HG03064 (cell line): ENCODE results near the gene CXCR5.

Experiments used
- ATAC-seq: cut with Tn5 transposase; IDR thresholded peaks from one replicate; pipeline ENCODE4 v1.9.1; 2021; ENCODE audit warnings: low read depth; ENCODE audit not compliant: unreplicated experiment

Gene CXCR5

DNA sequence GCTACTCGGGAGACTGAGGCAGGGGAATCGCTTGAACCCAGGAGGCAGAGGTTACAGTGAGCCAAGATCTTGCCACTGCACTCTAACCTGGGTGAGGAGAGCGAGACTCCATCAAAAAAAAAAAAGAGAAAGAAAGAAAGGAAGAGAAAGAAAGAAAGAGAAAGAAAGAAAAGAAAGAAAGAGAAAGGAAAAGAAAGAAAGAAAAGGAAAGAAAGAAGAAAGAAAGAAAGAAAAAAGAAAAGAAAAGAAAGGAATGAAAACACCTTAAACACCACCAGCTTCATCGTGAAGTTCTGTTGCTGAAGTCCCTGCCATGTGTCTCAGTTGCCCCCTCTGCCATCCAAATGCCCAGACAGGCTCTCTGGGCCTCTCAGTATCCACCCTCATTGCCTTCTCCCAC lies 9.9 kb upstream of the CXCR5 start:
- no peak for ATAC-seq

DNA sequence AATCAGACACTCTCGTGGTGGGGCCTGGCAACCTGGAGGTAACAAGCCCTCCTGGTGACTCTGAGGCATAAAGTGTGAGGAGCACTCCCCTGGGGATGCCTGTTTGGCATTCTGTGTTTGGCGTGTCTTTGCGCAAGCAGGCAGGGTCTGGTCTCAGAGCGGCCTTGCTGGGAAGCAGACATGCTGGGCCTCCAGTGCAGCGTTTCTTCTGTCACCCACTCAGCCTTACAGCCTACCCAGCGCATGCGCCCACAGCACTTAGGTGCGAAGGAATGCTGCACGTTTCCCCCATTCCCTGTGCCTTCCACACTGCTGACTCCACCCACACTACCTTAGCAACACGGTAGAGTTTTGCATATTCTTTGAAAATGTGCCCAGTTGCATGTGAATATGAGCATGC lies 7.4 kb upstream of the CXCR5 start:
- no peak for ATAC-seq

DNA sequence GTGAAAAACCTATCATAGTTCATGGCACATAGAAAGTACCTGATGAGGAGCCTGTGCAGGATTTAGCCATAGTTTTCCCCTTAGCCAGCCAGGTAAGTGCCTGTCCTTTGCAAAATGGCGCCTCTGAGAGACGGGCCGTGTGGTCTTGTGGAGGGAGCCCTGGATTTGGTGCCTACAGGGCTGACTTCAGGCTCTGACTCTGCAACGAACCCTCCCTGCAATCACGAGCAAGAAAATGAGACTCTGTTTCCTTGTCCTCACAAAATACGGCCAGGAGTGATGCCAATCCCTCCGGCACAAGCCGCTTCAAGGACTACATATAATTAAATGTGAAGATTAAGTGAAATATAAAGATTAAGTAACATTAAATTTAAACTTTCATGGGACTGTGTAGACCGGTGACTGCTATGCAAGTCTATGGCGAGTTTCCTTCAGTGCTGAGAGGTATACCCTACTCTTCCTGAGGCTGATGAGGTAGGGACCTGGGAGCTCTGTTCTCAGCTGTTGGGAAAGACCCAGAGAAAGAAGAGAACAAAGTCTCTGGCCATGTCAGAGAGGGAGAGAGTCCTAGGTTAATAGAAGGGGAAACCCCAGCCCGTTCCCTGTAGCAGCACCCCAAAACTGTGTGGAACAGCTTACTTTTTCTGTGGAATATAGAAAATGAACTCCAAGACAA lies 6.1 kb upstream of the CXCR5 start:
- no peak for ATAC-seq

DNA sequence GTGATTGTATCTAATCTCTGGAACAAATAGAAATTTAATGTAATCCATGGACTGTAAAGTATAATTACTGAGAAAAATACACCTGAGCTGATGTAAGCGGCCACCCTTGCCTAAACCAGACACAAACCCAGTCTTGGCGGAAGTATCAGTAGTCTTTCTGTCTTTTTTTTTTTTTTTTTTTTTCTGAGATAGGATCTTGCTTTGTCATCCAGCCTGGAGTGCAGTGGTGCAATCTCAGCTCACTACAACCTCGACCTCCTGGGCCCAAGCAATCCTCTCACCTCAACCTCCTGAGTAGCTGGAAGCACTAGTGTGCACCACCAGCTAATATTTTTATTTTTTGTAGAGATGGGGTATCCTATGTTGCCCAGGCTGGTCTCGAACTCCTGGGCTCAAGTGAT lies 5.5 kb upstream of the CXCR5 start:
- no peak for ATAC-seq

DNA sequence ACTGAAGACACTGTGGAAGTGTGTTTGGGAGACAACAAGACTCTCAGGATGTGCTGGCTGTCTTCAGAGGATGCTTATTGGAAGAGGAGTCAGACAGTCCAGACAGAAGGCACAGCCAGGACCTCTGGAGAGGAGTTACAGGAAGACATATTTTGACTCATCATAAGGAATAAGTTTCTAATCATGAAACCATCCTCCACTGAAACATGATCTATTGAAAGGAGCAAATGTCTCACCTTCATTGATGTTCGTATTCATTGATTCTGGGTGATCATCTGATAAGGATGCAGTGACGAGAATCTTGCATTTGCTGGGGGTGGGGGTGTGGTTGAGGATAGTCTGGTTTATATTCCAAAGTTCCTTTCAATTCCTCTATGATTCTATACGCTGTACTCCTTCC lies 2.5 kb upstream of the CXCR5 start:
- ATAC-seq, result no peak

DNA sequence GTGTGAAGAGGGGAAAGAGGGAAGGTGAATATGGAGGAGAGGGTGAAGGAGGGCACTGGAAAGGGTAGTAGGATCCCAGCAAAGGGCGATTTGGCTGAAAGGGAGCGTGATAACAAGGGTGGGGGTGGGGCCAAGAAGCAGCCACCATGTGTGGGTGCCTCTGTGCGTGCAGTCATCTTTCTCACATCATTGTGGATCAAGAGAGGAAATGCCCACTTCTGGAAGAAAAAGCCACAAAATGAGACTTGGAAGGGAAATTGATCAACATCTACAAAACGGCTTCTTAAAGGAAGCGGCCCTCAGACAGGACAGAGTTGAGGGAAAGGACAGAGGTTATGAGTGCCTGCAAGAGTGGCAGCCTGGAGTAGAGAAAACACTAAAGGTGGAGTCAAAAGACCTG lies 1.2 kb upstream of the CXCR5 start:
- no peak for ATAC-seq

DNA sequence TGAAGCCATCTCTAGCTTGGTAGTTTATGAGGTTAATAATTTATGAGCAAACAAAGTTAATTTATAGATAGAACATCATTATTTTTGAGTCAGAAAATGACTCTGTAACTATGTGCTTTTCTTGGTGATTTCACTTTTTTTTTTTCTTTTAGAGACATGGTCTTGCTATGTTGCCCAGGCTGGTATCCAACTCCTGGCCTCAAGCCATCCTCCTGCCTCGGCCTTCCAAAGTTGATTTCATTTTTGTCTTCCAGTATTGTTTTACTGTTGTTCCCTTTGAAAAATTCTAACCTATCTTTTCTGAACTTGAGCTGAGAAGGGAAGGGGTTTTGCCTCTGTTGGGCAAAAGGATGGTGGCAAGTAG lies 706 bp upstream of the CXCR5 start:
- ATAC-seq, result no peak

DNA sequence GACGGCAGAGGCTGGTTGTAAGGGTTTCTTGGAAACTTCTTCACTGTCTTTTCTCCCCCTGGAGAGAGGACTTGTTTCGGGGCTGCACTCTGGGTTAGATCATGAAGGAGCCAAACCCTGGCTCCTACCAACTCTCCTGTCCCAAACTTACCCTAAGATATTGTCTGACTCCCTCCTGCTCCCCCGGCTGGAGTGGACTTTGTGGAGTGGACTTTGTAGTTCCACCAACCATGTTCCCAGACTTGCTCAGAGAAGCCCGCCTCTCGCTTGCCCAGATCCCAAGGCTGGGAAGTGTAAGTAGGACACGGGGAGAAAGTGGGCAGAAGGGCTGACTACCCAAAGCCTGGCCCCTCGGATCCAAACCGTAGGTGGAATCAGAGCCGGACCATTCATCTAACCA lies 1.2 kb downstream of the CXCR5 start:
- ATAC-seq, result no peak

DNA sequence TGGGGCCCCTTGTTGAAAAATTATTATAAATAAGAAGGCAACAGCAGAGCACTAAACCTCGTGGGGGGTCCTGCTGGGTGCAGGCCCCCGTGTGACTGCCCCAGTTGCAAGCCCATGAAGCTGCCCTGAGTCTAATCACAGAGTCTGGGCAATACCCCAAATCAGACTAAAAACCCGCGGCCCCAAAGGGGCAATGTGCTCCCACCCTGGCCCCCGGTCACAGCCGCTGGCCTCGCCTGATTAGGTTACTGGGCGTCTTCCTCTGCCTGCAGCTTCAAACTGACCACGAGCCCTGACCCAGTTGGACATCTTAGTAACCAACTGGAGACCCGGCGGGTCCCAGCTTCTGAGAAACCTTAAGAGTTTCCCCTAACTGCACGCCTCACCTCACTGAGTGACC lies 1.6 kb downstream of the CXCR5 start:
- ATAC-seq, result no peak

DNA sequence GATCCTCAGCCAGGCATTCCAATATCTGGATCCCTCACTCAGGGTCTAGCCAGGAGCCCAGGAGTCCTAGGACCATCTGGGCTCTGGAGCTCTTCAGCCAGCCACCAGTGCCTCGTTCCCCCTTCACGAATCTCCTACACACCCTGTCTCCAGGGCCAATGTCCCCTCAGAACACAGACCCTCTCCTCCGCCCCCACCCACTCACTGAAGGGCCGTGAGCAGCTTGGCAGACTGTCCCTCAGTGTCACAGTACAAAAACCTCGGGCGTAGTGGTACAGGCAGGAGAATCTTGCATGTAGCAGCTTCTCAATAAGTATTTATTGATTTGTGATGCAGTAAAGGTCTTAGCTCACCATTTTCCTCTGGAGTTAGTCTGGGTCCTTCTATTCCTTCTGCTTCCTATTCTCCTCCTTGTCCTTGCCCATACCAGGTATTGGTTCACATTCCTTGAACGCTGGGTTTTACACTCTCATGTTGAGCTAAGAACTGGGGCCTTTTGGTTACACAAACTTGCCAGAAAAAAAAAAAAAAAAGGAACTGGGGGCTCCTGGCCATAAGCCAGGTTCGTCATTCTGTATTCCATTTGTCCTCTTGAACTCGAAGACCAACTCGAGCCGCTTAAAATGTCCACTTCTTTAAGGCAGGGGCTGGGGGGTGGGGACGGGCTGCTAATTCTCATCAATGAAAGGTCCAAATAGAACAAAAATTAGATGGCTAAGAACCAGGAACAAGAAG lies 2.3 kb downstream of the CXCR5 start:
- ATAC-seq, result no peak

DNA sequence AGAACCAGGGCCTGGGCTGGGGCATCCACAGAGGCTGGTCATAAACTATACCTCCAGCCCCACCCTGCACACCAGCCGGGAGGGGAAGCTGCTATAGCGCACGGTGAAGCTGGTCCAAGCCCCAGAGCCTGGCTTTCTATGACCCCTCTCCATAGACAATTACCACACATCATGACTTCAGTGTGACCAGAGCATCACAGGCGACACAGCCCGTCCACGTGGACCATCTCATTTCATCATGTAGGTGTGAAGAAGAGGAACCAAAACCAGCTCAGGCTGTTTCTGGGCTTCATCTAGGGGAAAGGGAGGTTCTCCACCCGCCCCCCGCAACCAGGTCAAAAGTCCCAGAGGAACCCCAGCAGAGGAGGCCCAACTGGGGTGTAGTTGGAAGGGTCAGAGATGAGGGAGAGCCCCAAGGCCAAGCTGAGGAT lies 3.0 kb downstream of the CXCR5 start:
- ATAC-seq, result no peak

DNA sequence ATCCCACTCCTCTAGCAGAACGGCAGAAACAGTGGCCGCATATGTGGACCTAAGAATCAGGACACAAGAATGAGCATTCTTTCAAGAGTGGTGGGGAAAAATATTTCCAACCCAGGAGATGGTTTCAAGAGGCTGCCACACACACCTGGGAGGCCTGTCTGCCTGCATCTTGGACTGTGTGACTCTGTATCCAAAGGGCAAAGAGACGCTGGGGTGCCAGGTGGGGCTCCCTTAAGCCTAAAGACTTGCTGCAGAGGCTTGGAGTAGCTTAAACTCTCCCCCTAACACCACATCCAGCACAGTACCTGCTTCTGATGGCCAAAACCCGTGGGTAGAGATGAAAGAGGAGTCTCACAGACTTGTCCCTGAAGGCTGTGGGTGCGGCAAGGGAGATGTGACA lies 3.5 kb downstream of the CXCR5 start:
- no peak for ATAC-seq

DNA sequence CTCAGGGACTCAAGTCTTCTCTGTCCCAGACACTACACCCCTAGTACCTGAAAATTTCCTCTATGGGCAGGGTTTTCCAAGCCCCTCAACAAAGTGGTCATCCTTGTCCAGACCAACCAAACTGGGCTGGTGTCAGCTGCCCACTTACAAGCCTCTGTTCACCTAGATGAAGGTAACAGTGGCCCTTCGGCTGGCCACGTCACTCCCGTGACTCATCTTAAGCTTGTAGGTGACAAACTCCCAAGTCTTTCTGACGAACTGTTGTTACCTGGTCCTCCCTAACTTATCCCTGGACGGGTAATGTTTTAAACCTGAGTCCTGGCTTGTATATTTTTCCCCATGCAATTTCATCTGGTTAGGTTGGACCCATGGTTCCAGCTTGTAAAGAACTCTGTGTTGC lies 4.7 kb downstream of the CXCR5 start:
- ATAC-seq, result no peak

DNA sequence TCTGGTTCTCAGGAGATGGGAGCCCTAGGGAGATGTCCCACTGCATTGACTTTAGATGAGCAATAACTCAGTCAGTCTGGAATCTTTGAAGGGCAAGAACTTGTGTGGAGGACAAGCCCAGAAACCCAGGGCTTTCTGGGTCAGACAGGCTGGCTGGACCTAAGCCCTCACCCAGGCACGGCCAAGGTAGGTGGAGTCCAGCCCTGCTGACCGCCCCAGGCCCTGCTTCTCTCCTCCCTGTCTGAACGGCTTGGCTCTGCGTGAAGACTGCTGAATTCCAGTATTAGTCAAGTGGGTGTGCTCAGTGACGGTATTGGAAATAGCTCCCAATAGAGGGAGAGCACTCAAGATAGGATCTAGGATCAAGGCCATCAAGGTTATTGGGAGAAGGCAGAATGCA lies 6.1 kb downstream of the CXCR5 start:
- ATAC-seq, result no peak

DNA sequence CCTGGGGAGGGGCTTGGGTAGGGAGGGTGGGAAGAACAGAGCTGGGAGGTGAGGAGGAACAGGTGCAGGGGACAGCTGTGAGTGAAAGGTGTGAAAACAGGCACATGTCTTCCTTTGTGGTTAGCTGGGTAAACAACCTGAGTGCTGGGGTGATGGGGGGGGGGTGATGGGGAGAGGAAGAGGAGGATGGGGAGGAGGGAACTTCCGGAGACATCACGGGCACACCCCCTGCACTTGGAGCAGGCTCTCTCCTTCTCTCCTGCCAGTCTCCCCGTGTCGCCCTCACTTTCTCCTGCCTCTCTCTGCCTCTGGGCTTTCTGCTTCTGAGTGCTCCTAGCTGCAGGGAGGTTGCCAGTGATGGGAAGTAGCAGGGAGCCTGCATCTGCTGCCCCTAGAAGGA lies 8.8 kb downstream of the CXCR5 start:
- ATAC-seq, result no peak

DNA sequence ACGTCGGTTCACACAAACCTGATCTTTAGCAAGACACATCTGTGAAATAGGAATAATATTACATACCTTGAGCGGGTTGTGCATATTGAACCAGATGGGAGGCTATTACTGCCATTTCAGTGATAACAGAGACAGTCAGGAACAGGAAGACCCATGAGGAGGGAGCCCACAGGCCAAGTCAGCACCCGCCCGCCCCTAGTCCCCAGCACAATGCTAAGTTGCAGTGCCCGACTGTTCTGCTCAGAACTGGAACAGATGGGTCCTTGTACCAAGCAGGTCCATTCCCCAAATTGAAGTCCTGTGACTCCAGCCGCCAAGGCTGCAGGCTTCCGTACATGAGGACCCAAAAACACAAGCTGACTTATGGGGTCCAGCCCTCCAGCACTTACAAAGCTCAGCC lies 9.3 kb downstream of the CXCR5 start:
- no peak for ATAC-seq

DNA sequence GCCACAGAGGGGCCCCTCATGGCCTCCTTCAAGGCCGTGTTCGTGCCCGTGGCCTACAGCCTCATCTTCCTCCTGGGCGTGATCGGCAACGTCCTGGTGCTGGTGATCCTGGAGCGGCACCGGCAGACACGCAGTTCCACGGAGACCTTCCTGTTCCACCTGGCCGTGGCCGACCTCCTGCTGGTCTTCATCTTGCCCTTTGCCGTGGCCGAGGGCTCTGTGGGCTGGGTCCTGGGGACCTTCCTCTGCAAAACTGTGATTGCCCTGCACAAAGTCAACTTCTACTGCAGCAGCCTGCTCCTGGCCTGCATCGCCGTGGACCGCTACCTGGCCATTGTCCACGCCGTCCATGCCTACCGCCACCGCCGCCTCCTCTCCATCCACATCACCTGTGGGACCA lies 10.0 kb downstream of the CXCR5 start:
- no peak for ATAC-seq

DNA sequence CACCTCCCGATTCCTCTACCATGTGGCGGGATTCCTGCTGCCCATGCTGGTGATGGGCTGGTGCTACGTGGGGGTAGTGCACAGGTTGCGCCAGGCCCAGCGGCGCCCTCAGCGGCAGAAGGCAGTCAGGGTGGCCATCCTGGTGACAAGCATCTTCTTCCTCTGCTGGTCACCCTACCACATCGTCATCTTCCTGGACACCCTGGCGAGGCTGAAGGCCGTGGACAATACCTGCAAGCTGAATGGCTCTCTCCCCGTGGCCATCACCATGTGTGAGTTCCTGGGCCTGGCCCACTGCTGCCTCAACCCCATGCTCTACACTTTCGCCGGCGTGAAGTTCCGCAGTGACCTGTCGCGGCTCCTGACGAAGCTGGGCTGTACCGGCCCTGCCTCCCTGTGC lies 10.5 kb downstream of the CXCR5 start:
- no peak for ATAC-seq

DNA sequence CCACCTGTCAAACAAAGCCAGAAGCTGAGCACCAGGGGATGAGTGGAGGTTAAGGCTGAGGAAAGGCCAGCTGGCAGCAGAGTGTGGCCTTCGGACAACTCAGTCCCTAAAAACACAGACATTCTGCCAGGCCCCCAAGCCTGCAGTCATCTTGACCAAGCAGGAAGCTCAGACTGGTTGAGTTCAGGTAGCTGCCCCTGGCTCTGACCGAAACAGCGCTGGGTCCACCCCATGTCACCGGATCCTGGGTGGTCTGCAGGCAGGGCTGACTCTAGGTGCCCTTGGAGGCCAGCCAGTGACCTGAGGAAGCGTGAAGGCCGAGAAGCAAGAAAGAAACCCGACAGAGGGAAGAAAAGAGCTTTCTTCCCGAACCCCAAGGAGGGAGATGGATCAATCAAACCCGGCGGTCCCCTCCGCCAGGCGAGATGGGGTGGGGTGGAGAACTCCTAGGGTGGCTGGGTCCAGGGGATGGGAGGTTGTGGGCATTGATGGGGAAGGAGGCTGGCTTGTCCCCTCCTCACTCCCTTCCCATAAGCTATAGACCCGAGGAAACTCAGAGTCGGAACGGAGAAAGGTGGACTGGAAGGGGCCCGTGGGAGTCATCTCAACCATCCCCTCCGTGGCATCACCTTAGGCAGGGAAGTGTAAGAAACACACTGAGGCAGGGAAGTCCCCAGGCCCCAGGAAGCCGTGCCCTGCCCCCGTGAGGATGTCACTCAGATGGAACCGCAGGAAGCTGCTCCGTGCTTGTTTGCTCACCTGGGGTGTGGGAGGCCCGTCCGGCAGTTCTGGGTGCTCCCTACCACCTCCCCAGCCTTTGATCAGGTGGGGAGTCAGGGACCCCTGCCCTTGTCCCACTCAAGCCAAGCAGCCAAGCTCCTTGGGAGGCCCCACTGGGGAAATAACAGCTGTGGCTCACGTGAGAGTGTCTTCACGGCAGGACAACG lies 11.7 kb downstream of the CXCR5 start:
- ATAC-seq, result peak; percentile 71

DNA sequence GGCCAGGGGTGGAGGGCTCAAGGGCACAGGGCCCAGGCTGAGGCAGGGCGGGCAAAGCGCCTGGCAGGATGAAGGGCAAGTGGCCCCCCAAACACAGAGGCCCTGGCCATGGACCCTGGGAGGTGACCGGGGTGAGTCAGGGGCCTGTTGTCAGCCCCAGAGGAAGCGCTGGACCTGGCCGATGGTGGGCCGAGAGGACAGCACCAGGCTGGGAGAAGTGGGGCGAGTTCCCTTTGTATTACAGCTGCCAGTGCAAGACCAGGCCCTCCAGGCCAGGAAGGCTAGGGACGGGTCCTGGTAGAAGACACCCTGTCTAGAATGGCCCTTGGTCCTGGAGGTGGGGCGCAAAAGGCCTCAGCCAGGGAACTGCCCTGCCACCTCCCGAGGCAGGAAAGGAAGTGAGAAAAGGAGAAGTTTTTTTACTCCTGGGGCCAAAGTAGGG lies 12.8 kb downstream of the CXCR5 start:
- ATAC-seq, result no peak

DNA sequence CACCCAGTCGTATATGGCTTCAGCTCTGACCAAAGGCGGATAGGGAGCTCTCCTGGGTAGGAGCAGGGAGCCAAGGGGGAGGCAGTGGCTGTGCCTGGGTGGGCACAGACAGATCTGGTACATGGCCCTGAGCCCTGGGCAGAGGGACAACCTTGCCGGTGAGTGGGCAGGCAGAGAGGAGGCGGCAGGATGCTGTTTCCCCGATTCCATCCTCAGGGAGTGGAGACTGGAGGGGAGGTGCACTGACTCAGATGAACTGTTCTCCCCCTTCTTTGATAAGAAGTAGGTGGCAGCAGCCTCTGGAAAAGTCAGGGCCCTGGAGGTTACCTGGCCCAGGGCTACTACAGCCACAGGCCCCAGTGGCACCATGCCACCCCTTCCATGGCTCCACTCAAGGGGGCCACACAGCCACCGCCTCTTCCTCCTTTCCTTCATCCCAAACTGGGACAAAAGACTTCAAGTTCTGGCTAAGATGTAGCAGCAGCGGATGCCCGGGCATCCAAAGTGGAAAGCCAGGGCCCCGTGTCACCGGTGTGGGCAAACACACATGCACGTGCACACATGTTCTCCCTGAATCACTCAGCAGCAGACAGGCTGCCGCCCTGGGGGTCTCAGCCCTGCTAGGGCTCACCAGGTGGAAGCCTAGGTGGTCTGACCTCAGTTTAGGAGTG lies 13.4 kb downstream of the CXCR5 start:
- ATAC-seq, result no peak
